ENCODE results near the gene CLEC16A.

CLEC16A gene

DNA sequence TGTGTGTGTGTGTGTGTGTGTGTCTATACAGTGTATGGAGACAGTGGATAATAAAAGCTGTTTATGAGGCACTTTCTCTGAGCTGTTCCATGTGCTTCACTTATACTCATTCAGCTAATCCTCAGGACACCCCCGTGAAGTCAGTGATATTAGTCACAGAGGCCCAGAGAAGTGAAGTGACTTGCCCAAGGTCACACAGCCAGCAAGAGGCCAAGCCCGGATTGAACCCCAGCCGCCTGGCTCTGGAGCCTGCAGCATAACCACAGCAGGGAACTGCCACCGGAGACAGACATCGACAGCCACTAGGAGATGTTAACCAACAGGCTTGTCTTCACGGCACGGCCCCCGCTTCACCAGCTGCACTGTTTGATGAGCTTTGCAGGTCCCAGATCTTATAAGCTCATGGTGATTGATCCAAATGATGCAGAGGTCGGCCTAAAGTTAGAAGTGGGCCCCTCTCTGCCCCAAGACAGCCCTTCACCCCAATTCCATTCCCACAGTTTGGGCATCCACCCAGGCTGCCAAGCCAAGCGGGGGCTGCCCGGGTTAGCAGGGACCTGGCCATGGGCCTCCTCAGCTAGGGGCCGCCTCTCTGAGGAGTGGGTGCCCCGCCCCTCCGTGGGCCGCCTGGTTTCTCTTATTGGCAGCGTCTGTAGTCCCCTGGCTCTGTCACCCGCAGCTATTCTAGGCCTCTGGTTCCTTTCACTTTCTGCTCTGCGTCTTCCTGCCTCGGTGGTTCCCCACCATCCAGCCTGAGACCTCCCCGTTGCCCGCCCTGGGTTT is 280.7 kb downstream of the CLEC16A start:
- DNase-seq (ENCODE audit: low read depth), result no peak

DNA sequence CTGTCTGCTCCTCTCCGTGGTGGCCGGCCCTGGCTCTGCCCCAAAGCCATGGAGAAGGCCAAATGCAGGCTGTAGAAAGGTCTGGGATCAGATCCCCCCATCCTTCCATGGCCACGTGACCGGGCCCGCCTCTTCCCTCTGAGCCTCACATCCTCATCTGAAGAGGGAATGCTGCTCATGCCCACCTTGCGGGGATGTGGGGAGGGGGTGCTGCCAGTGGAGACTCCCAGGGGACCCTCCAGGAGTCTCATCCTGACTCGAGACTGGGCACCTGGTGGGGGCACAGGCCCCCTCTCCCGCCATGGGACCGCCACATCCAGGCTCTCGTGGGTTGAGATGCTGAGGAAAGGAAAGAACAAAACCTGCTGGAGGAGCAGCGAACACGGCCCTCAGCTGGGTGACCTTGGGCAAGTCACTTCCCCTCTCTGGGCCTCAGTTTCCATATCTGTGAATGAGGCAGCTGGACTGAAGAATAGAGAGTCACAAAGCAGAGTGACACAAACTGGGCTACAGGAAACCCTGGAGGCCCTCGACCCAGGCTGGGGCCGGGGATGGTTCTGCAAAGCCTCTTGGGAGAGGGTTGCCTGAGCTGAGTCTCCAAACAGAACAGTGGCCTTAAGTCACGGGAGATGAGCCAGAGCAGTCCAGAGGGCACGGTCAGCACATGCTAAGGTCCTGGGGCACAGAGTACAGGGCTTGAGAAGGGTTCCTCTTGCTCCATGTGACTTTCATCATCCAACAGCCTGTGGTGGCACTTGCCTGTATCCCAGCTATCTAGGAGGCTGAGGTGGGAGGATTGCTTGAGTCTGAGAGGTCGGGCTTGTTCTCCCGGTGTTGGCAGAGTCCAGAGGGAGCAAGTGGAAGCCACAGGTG is 281.5 kb downstream of the CLEC16A start:
- no peak for DNase-seq (ENCODE audit: low read depth)

DNA sequence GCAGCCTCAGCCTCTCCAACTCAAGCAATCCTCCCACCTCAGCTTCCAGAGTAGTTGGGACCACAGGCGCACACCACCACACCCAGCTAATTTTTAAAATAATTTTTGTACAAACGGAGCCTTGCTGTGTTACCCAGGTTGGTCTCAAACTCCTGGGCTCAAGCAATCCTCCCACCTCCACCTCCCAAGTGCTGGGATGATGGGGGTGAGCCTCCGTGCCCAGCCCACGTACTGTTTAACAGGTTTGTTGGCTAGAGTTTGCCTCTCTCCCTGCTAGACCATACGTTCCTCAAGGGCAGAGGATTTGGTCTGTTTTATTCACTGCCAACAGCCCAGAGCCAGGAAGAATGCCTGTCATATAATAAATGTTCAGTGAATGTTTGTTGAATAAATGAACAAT is 285.1 kb downstream of the CLEC16A start:
- no peak for DNase-seq (ENCODE audit: low read depth)

DNA sequence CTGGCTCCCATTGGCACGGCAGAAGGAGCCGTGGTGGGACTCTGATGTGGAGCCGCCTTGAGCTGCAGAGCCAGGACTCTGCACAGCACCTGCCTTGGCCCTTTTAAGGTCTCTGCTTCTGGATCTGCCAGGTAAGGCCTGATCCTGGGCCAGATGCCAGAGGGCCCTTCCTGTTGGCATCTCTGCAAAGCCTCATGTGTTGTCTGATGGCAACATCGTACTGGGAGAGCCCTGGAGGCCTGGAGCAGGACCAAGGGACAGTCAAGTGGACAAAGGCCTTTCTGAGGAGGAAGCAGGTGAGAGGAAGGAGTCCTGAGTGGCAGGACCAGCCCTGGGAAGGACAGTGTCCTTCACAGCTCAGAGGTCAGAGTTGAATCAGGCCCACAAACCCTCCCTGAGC is 285.5 kb downstream of the CLEC16A start:
- DNase-seq (ENCODE audit: low read depth), result no peak

DNA sequence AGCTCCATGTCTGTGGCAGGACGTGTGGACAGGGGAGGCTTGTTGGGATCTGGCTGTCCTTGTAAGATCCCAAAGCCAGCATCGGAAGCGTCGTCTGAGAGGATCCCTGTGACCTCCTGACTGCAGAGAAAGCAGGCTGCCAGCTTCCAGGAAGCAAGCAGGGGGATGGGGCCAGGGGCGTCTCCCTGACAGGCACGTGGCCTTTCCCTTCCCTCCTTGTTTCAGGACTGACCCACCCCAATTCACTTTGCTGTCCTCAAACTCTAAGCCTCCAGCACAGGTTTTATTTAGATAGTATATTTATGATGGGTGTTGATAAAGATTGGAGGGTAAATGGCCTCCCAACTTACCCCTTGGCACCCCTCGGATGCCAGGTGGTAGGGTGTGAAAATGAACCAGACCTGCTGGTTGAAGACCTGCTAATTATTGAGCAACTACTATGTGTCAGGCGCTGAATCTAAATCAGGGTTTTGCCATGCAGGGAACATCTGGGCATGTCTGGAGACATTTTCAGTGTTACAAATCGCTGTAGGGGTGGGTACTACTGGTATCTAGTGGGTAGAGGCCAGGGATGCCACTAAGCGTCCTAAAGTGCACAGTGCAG is 287.1 kb downstream of the CLEC16A start:
- DNase-seq (ENCODE audit: low read depth), result no peak
